Measurements from ENCODE around the gene HNRNPF. TPM values are rescaled to one million over a fixed set of nuclear protein-coding genes. Genes with fewer than 3 reads are reported as not detected.

Gene HNRNPF
- total RNA-seq, 6 donors from 2014 or later, result 80.7 to 225 (median 177) TPM

- H3K4me3 ChIP-seq, result no peak overlapping the region
- DNase-seq (peak in 1 of 2 donors; percentile 38), ATAC-seq (ENCODE audit: low FRiP score in 2 of 2) (peak; percentile 3 to 65)
- no peaks in the 10 kb centered on the region for H3K27me3 ChIP-seq
- no peaks in the 10 kb centered on the region for H3K36me3 ChIP-seq
- H3K4me1 ChIP-seq, result no peaks in the 10 kb centered on the region
- H3K27ac ChIP-seq, result no peak overlapping the region
- no peaks in the 10 kb centered on the region for H3K9me3 ChIP-seq
- TF ChIP-seq POLR2AphosphoS5 (IDR thresholded peaks at IDR 0.05), result no peak
- no peak for TF ChIP-seq EP300 (IDR thresholded peaks at IDR 0.05)
- no peak for TF ChIP-seq CTCF (IDR thresholded peaks at IDR 0.05)
- no peak for TF ChIP-seq POLR2A (IDR thresholded peaks at IDR 0.05)
- 64 to 65% methylated on average over 9 to 12 of the region's 12 CpGs for WGBS, 2 donors
Measured at GRCh38 chr10:43375401-43376020, 33.5 kb downstream of the HNRNPF start.

- Histone ChIP-seq H3K4me3 (no peak overlapping the region), H3K36me3 (no peaks in the 10 kb centered on the region), H3K27me3 (no peaks in the 10 kb centered on the region), H3K27ac (no peak overlapping the region), H3K9me3 (no peaks in the 10 kb centered on the region), H3K4me1 (no peaks in the 10 kb centered on the region)
- no peak for TF ChIP-seq POLR2A (IDR thresholded peaks at IDR 0.05)
- DNase-seq, result no peak
- ATAC-seq (ENCODE audit: low FRiP score in 2 of 2), result no peak
- WGBS, 2 donors, result 80 to 89% methylated on average over 3 of the region's 3 CpGs
Measured at GRCh38 chr10:43374194-43374593, 34.8 kb downstream of the HNRNPF start.

- H3K27me3 ChIP-seq, result no peaks in the 10 kb centered on the region
- 71 to 83% methylated on average over 4 to 5 of the region's 5 CpGs for WGBS, 2 donors
- TF ChIP-seq POLR2A (IDR thresholded peaks at IDR 0.05), result no peak
- TF ChIP-seq CTCF (IDR thresholded peaks at IDR 0.05), result no peak
- TF ChIP-seq POLR2AphosphoS5 (IDR thresholded peaks at IDR 0.05), result no peak
- no peak for TF ChIP-seq EP300 (IDR thresholded peaks at IDR 0.05)
- DNase-seq, result no peak
- no peaks in the 10 kb centered on the region for H3K36me3 ChIP-seq
- ATAC-seq (ENCODE audit: low FRiP score in 2 of 2), result no peak
- no peak overlapping the region for H3K4me3 ChIP-seq
- no peak overlapping the region for H3K27ac ChIP-seq
- no peaks in the 10 kb centered on the region for H3K9me3 ChIP-seq
- no peaks in the 10 kb centered on the region for H3K4me1 ChIP-seq
Measured at GRCh38 chr10:43373461-43373860, 35.5 kb downstream of the HNRNPF start.

- DNase-seq, result no peak
- Histone ChIP-seq H3K4me3 (no peak overlapping the region), H3K9me3 (no peaks in the 10 kb centered on the region), H3K36me3 (no peaks in the 10 kb centered on the region), H3K4me1 (no peaks in the 10 kb centered on the region), H3K27me3 (no peaks in the 10 kb centered on the region), H3K27ac (no peak overlapping the region)
- TF ChIP-seq EP300 (IDR thresholded peaks at IDR 0.05) (no peak), CTCF (IDR thresholded peaks at IDR 0.05) (no peak), POLR2AphosphoS5 (IDR thresholded peaks at IDR 0.05) (no peak), POLR2A (IDR thresholded peaks at IDR 0.05) (no peak)
- no peak for ATAC-seq (ENCODE audit: low FRiP score in 2 of 2)
- 80 to 94% methylated on average over 1 of the region's 1 CpG for WGBS, 2 donors
Measured at GRCh38 chr10:43372765-43373361, 36.1 kb downstream of the HNRNPF start.

GRCh38 chr10:43371418-43371817, 37.6 kb downstream of the HNRNPF start, which contains the start of gene FXYD4:
FXYD4 (plus strand) TSS chr10:43371636; CDS start chr10:43373747, 2,111 bp downstream.
- ATAC-seq (ENCODE audit: low FRiP score in 2 of 2), result peak in 1 of 2 donors; percentile 56
- no peaks in the 10 kb centered on the region for H3K27me3 ChIP-seq
- 81 to 83% methylated on average over 13 of the region's 13 CpGs for WGBS, 2 donors
- H3K4me3 ChIP-seq, result no peak within 1 kb of the TSS
- peak; percentile 70 to 74 for DNase-seq
- no peaks in the 10 kb centered on the region for H3K9me3 ChIP-seq
- TF ChIP-seq EP300 (IDR thresholded peaks at IDR 0.05), result no peak
- no peak for TF ChIP-seq CTCF (IDR thresholded peaks at IDR 0.05)
- no peak for TF ChIP-seq POLR2AphosphoS5 (IDR thresholded peaks at IDR 0.05)
- H3K36me3 ChIP-seq, result no peaks in the 10 kb centered on the region
- H3K27ac ChIP-seq, result no peak within 1 kb of the TSS
- no peaks in the 10 kb centered on the region for H3K4me1 ChIP-seq
